Effector CD4-positive, alpha-beta T cell (primary cell): ENCODE results near the gene CCNL2.
"Not testable (repeated sequence)": the region's sequence is repeated elsewhere in the genome, so short reads cannot be mapped to it uniquely, and the experiment has no call there.

Experiments
- DNase-seq: peaks from one replicate; pipeline ENCODE4 v3.0.0-alpha.2; 2020

The CCNL2 gene

DNA sequence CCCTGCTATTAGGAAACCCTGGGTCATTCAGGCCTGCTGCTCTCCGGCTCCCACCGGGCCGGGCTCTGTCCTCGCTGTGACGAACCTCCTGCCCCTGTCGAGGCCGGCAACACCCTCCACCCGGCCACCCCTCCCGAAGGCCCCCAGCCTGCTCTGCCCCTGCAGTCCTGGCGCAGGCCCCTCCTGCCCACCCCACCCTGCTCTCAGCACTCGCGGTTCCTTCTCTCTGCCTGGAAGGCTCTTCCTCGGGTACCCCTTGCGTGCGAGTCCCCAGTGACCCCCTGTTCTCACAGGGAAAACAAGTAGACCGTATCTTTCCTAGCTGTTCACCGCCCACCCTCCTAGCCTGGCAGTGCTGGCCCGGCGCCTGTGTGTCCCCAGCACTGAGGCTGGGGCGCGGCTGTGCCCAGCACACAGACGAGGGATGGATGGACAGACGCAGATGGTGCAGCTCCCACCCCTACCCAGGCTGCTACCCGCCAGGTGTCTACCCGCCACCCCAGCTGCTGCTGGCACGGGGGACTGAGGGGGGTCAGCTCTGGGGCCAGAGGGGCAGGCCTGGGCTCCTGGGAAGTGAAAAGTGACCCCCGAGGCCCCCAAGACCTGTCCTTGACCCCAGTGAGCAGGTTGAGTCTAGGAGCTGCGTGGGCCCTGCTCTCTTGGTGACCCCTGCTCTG lies 33.3 kb upstream of the CCNL2 start:
- DNase-seq, result no peak

GRCh38 chr1:1431845-1432273 lies 32.7 kb upstream of the CCNL2 start:
- no peak for DNase-seq

DNA sequence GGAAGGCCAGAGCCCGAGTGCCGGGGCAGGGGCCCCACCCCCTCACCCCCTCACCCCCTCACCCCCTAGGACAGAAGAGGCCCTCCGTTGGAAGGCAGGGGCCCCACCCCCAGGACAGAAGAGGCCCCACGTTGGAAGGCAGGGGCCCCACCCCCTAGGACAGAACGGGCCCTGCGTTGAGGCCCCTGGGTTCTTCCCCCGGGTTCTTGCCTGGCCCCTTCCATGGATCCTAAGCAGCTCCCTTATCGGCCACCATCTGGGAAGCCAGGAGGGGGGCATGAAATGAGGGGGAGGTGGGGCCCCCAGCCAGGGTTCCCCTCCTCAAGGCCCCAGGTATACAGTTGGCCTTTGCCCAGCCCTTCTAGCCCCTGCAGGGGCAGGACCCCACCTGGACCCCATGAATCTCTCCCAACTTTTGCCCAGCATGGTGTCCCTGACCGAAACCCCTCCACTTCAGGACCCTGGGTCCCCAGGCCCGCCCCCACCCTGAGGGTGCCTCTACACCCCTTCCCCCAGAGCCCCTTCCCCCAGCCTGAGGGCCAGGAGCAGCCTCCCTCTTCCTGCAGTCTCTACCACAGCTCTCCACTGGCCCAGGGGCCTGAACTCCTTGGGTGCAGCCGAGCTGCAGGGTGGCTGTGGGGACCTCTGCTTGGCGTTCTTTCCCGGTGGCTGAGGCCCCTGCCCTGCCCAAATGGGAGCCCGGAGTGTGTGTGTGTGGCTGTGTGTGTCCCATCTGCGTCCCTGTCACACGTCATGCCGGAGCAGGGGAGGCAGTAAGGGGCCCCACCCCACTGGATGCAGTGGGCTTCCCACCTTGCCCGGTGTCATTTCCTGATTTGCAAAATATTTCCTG lies 32.1 kb upstream of the CCNL2 start:
- DNase-seq, result no peak

DNA sequence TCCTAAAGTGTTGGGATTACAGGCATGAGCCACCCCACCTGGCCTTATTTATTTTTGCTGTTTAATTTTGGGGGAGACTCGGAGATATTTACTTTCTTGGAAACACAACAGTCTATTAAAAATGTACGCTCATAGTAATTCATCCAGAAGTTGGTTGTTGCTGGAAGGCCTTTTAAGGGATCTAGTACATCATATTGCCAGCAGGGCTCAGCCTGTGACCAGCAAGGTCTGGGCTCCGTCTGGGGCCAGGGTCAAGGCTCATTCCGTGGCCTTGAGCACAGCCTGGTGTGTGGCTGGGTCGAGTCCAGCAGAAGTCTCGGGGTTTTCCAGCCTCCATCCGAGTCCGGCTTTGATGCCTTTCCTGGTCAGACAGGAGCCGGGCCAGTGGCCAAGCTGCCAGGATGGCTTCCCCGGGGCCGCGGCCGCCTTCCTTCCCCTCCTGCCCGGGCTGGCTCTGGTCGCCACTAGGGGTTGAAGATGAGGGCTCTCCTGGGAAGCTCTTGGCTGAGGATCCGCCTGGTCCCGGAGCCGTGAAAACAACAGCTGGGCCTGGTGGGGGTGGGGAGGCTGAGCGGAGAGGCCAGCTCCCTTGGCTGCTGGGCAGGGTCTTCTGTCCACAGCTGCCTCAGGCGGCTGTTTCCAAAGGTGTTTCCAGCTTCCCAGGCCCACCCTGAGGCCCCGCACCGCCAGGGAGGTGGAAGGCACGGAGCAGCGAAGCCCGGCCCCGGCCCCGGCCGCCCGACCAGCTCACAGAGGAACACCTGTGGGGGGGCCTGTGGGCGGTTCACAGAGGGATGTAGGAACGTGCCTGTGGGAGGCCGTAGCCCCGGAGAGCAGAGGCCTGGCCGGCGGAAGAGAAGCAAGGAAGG lies 31.2 kb upstream of the CCNL2 start:
- no peak for DNase-seq

GRCh38 chr1:1429671-1430073 lies 30.5 kb upstream of the CCNL2 start:
- no peak for DNase-seq

- not testable (repeated sequence) for DNase-seq
Measured at GRCh38 chr1:1428967-1429366, 29.8 kb upstream of the CCNL2 start.

DNA sequence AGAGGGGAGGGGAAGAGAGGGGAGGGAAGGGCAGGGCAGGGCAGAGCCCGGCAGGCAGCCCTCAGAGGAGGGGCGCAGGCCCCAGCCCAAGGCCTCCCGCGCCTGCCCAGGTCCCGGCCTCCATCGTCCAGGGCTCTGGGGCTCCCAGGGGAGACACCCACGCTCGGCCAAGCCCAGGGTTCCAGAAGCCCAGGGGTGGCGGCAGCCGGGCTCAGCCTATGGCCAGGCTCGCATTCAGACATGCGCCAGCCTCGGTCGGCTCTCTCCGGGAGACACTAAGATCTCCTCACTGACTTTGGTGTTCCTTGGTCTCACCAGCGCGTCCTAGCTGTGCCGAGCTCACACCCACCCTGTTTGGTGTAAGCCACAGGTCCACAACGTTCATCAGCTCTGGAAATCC lies 29.0 kb upstream of the CCNL2 start:
- no peak for DNase-seq

GRCh38 chr1:1427820-1428148 lies 28.6 kb upstream of the CCNL2 start:
- no peak for DNase-seq

DNA sequence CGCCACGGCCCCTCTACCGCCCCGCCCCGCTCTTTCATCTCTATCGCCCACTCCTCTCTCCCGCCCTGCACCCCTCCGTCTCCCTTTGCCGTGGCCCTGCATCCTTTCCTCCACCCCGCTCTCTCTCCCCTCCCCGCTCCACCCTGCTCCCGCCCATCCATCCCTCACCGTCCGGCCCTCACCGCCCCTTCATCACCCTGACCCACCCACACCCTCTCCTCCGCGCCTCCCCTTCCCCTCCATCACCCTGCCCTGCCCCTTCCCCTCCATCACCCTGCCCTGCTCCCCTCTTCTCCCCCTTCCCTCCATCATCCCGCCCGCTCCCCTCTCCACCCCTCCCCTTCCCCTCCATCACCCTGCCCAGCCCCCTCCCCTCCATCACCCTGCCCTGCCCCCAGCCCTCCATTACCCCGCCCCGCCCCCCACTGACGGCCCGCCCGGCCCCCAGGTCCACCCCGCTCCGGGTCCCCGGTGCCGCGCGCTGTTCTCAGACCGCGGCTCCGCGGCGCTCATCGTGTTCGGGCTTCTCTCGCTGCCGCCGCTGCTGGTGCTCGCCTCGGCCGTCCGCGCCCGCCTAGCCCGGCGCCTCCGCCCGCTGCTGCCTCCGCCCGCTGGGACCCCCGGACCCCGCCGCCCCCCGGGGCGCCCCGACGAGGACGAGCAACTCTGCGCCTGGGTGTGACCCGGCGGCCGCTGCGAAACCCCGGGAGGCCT lies 28.1 kb upstream of the CCNL2 start:
- no peak for DNase-seq

DNA sequence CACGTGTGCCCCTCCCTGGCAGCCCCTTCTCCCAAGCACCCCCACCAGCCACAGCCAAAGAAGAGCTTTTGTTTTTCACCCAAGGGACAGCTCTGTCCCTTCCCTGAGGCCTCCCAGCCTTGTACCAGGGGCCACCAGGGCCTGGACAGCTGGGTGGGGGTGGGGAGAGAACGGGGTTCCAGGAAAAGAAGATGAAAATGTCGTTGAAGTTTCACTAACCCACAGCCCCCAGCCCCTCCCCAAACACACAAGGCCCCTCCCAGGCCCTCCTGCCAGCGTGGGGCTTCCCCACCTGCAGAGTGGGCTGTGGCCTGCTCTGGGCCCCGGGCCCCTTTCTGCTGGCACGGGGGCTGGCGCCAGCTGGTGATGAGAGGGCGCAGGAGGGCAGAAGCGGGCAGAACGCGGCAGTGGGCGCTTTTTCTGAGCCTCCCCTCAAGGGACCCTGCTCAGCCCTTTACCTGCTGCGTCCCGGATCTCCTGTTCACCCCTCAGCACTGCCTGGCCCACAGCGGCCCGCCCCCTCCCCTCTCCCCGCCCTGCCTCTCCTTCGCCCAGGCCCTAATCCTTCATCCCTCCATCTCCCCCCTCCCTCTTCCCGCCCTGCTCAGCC lies 27.5 kb upstream of the CCNL2 start:
- no peak for DNase-seq

DNA sequence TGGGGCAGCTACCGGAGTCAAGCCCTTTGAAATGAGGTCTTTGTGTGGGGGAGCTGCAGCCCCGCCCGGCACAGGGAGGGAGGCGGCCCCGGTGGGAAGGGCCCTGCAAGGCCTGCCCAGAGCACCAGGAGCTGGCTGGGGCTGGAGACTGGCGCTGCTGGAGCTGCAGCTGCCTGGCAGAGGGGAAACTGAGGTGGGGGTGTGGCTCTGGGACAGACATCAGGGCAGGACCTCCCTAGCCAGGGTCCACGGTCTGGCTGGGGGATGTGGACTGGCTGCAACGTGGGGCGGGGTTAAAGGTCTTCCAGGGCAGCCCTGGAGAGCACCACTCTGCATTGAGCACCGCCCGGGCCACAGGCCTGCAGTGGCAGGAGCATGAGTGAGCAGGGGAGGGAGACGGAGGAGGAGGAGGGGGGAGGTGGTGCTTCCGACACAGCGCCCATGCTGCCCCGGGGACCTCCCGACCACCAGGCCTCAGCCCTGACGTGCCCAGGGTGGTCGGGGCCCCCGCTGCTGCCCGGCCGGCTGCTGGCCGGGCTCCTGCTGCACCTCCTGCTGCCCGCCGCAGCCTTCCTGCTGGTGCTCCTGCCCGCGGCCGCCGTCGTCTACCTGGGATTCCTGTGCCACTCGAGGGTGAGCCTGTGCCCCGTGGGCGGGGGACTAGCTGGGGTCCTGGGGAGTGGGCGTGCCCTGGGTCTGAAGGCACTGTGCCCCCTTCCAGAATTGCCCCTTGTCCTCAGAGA lies 26.8 kb upstream of the CCNL2 start:
- DNase-seq, result no peak

DNA sequence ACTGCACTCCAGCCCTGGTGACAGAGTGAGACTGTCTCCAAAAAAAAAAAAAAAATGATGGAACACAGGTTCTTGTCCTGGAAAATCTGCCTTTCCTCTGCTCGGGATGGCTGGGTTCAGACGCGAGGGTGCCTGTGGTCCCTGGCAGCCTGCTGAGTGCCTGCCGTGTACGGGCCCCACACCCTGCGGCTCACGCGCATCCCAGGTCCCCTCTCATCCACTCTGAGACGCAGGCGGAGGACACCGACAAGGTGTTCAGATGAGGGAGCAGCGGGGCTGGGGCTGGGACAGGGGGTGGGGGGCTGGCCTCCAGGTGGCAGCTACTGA lies 26.3 kb upstream of the CCNL2 start:
- DNase-seq, result no peak

GRCh38 chr1:1424707-1425106 lies 25.6 kb upstream of the CCNL2 start:
- no peak for DNase-seq

DNA sequence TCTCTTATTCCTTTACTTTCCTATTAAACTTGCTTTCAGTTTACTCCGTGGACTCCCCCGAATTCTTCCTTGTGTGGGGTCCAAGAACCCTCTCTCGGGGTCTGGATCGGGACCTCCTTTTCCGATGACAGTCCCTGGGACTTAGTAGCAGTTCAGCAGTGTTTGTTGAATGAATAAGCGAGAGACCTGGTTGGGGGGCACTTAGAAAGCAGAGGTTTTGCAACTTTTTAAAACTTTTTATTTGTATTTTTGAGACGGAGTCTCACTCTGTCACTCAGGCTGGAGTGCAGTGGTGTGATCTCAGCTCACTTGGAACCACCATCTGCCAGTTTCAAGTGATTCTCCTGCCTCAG lies 24.1 kb upstream of the CCNL2 start:
- DNase-seq, result no peak

GRCh38 chr1:1422465-1423244 lies 23.5 kb upstream of the CCNL2 start:
- no peak for DNase-seq

DNA sequence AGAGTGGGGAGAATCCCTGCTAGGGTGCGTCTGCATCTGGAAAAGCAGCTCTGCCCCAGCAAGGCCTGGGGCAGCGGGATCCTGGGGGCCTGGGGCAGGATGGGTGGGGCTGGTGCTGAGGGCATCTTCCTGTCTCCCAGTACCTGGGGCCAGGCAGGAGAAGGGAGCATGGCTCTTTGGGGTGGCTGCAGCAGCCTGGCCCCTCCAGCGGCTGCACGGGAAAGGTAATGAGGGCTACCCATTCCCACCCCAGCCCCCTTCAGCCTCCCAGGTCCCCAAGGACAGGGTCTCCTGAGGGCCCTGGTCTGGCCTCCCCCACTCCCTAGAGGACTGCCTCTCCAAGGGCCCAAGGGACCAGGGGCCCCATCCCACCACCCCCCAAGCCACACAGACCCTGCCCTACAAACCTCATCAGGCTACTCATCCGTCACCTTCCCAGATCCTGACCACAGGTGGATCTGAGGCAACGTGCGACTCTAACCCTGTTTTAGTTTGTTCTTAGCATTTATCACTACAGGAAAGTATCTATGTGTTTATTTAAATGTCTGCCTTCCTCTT lies 22.9 kb upstream of the CCNL2 start:
- no peak for DNase-seq

GRCh38 chr1:1421147-1421906 lies 22.2 kb upstream of the CCNL2 start, which contains the start of gene ANKRD65:
Gene ANKRD65, minus strand, starts transcription at chr1:1421276. Its CDS starts 271 bp downstream, at chr1:1421005.
- DNase-seq, result no peak

DNA sequence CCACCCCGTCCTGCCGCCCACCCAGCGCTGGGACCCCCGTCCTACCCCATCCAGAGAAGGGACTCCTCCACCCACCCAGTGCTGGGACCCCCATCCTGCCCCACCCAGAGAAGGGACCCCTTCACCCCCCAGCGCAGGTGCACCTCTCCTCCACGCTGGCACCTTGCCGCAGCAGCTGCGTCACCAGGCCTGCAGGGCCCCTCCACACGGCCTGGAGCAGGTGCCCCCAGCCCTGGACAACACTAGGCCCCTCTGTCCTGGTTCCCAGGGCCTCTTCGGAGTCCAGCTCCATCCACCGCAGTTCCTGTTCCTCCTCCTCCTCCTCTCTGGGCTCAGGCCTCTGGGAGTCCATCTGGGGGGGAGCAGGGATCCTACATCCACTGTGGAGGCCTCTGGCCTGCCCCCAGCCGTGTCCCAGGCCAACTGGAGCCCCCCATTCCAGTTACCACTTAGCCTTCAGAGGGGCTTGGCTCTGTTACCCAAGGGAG lies 21.6 kb upstream of the CCNL2 start:
- no peak for DNase-seq

DNA sequence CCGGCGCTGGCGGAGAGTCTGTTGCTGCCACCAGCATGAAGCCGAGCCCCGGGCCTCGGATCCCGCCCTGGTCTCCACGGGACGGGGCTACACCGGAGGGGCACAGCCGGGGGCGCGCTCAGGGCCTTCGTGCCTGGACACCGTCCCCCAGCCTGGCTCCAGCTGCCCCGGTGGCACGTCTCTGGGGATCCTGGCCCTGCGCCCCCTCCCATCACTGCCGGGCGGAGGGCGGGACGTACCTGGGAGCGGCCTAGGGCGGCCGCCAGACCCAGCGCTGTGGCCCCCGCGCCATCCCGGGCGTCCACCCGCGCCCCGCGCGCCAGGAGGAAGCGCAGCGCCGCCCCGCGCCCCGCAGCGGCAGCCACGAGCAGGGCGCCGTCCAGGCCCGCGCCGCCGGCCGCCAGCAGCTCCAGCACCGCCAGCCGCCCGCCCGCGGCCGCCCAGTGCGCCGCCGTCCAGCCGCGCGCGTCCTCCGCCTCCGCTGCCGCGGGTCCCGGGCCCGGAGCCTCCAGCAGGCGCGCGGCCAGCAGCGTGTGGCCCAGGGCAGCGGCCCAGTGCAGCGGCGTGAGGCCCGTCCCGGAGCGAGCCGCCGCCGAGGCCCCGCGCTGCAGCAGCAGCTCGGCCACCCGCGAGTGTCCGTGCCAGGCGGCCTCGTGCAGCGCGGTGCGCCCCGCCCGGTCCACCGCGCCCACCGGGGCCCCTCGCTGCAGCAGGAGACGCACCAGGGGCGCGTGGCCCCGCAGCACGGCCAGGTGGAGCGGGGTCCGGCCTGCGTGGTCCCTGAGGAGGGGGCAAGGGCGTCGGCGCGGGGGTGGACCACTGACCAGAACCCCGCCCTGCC lies 20.9 kb upstream of the CCNL2 start:
- no peak for DNase-seq
